HepG2 (cell line): ENCODE data around the gene NTN4. TPM values are rescaled to one million over a fixed set of nuclear protein-coding genes. Genes with fewer than 3 reads are reported as not detected.
A peak's percentile ranks its signal among the peaks of the same experiment; 100 is the strongest.

Experiments
- ATAC-seq: fragments of 200-7000 bp; cut with Tn5 transposase; 3 replicates; pipeline ENCODE4 v1.9.1; 2020; ENCODE audit warnings: mild to moderate bottlenecking, moderate library complexity
- BruUV-seq: library from RNA; stranded (reverse); fragments of 400-500 nt; replicated peaks from 2 replicates; lab custom pipeline; 2021; lab: Mats Ljungman, UMichigan
- CTCF ChIA-PET: fragments of 300-600 bp; formaldehyde crosslinking; extraction: SDS; loops from one replicate; lab custom pipeline; 2021; ENCODE audit warnings: low total read pairs, inconsistent platforms, low intra/inter-chr PET ratio; lab: Yijun Ruan, JAX
- POLR2A ChIA-PET: fragments of 350-600 bp; sonication (Branson Sonifier 250); formaldehyde crosslinking; loops from one replicate; lab custom pipeline; 2020; ENCODE audit warnings: antibody characterized with exemption, inconsistent platforms; lab: Yijun Ruan, JAX
- DNase-seq: peaks from one replicate; pipeline ENCODE4 v3.0.0-alpha.2; 2015; ENCODE audit warnings: low spot score
- FAIRE-seq: peaks from 3 replicates; lab custom pipeline; 2011; peaks lifted over from hg19 to GRCh38; lab: Jason Lieb, UNC
- H2AFZ ChIP-seq: one replicate; pipeline ENCODE4 v1.6.1; 2011; ENCODE audit warnings: low read length, inconsistent platforms
- H3K27ac ChIP-seq: fragments of 300-600 bp; 3 replicates; pipeline ENCODE4 v1.8.0; 2011; ENCODE audit warnings: mixed run types, mild to moderate bottlenecking, mixed read lengths, low read length, inconsistent platforms; ENCODE audit not compliant: insufficient read depth; ENCODE audit errors: extremely low read length
- H3K27me3 ChIP-seq, 2 experiments: fragments of 200-600 bp in 1 of 2; 2 replicates in 1 of 2; 3 replicates in 1 of 2; pipeline versions ENCODE4 v1.6.0 to v1.8.0; 2011; ENCODE audit warnings: low read length in 2 of 2, mild to moderate bottlenecking in 2 of 2, moderate library complexity in 2 of 2, inconsistent platforms in 1 of 2; ENCODE audit not compliant: insufficient read depth in 2 of 2, control insufficient read depth in 1 of 2
- H3K36me3 ChIP-seq, 2 experiments: fragments of 200-600 bp in 1 of 2; replicated peaks in 1 of 2; 2 replicates in 1 of 2; 3 replicates in 1 of 2; pipeline versions ENCODE4 v1.5.1 to v1.8.0; 2011; ENCODE audit warnings: low read length in 2 of 2, inconsistent platforms in 1 of 2; ENCODE audit not compliant: insufficient read depth in 2 of 2, control insufficient read depth in 1 of 2
- H3K4me1 ChIP-seq: 2 replicates; pipeline ENCODE4 v1.5.1; 2012; ENCODE audit warnings: low read length, inconsistent platforms; ENCODE audit not compliant: insufficient read depth
- H3K4me2 ChIP-seq: 2 replicates; pipeline ENCODE4 v1.6.0; 2011; ENCODE audit warnings: low read depth, low read length, inconsistent platforms
- H3K4me3 ChIP-seq, 3 experiments: fragments of 200-600 bp in 1 of 3; sonication (generic), shearing (Covaris generic) in 1 of 3; replicated peaks in 1 of 3; 2 replicates each; pipeline ENCODE4 v1.5.1; 2011 to 2016; ENCODE audit warnings: low read length in 3 of 3, inconsistent platforms in 2 of 3, low read depth in 2 of 3, mild to moderate bottlenecking in 2 of 3, control low read depth in 1 of 3, mixed read lengths in 1 of 3; ENCODE audit not compliant: insufficient read depth in 1 of 3
- H3K79me2 ChIP-seq: one replicate; pipeline ENCODE4 v1.6.1; 2011; ENCODE audit warnings: low read length, inconsistent platforms; ENCODE audit not compliant: insufficient read depth
- H3K9ac ChIP-seq: 2 replicates; pipeline ENCODE4 v1.6.0; 2011; ENCODE audit warnings: mild to moderate bottlenecking, low read depth, low read length, inconsistent platforms; ENCODE audit not compliant: insufficient read depth
- H3K9me3 ChIP-seq: 2 replicates; pipeline ENCODE4 v1.5.1; 2012; ENCODE audit warnings: mild to moderate bottlenecking, low read length
- H4K20me1 ChIP-seq: 2 replicates; pipeline ENCODE4 v1.6.0; 2011; ENCODE audit warnings: inconsistent platforms, mild to moderate bottlenecking, low read length, moderate library complexity; ENCODE audit not compliant: insufficient read depth
- HNRNPK ChIP-seq: fragments of 200-400 bp; formaldehyde crosslinking; IDR thresholded peaks from 2 replicates; pipeline ENCODE4 v1.6.1; 2018; ENCODE audit warnings: low read length, low read depth, moderate library complexity, mild to moderate bottlenecking; ENCODE audit not compliant: poor library complexity, severe bottlenecking
- RFX5 ChIP-seq: IDR thresholded peaks from 2 replicates; pipeline ENCODE4 v1.6.1; 2011; ENCODE audit warnings: low read depth, low read length, improper control_type of control experiment
- ZNF710 ChIP-seq: sonication (generic); formaldehyde crosslinking; IDR thresholded peaks from 2 replicates; pipeline ENCODE4 v1.5.0; 2020; ENCODE audit warnings: mild to moderate bottlenecking, missing genetic modification reagents, borderline replicate concordance
- WGBS: methylation state at CpG from one replicate; pipeline ENCODE4 v1.1.6; 2017; ENCODE audit warnings: low lambda C conversion rate; 5-methylcytosine and 5-hydroxymethylcytosine counted together
- in situ Hi-C: cut with HindIII; loops from 2 replicates; pipeline ENCODE4 v1.10.0; 2017; ENCODE audit warnings: low pct_unique_long_range_greater_than_20kb; ENCODE audit not compliant: extremely low pct_ligation_motif_present
- intact Hi-C: fragments of 100-400 bp; cut with micrococcal nuclease; formaldehyde crosslinking; loops from one replicate; pipeline ENCODE4 v1.10.0; 2022; ENCODE audit not compliant: unreplicated experiment
- polyA plus RNA-seq, 8 experiments: library from polyadenylated mRNA; depleted of rRNA in 3 of 8; stranded (reverse) in 7 of 8; unstranded in 1 of 8; fragments of >200 nt; fragmentation: Illumina TruSeq in 4 of 8; extraction: Trizol in 4 of 8; gene quantifications; 2 replicates each; pipeline versions ENCODE4 v1.2.1 to v1.2.3, GENCODE V29; 2011 to 2016; ENCODE audit warnings: low read depth in 4 of 8, missing spikeins in 1 of 8, mixed read lengths in 1 of 8; ENCODE audit not compliant: insufficient read depth in 1 of 8
- total RNA-seq, 5 experiments: library from RNA; depleted of rRNA; stranded (reverse); fragments of >200 nt; fragmentation: Illumina TruSeq; extraction: Trizol; gene quantifications; 2 replicates each; pipeline ENCODE4 v1.2.3, GENCODE V29; 2016; ENCODE audit warnings: low read depth in 1 of 5

NTN4 gene
- total and polyA plus RNA-seq, 2 of the 13 experiments (the other 11 are each of a cell fraction or from before 2014, with no cell fraction given), result 7.8 to 11.5 TPM

DNA sequence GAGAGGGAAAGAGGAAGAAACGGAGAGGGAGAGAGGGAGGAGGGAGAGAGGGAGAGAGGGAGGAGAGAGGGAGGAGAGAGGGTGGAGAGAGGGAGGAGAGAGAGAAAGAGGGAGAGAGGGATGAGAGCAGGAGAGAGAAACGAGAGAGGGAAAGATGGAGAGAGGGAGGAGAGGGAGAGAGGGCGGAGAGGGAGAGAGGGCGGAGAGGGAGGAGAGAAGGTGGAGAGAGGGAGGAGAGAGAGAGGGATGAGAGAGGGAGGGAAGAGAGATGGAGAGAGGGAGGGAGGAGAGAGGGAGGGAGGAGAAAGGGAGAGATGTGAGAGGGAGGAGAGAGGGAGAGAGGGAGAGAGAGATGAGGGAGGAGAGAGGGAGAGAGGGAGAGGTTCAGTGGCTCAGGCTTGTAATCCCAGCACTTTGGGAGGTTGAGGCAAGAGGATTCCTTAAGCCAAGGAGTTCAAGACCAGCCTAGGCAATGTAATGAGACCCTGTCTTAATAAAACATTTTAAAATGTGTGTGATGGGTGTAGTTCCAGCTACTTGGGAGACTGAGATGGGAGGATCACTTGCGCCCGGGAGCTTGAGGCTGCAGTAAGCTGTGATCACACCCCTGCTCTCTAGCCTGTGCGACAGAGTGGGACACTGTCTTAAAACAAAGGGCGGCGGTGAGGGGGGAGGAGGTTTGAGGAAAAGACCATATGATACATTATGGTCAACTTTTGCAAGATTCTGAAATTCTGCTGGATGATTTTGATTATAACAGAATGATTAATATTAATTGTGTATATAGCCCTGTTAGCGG is 46.9 kb upstream of the NTN4 start (continued):
- peak; percentile 42; the same call in 1 of the 2 replicates for TF ChIP-seq ZNF710 (CRISPR knock-in tag)

DNA sequence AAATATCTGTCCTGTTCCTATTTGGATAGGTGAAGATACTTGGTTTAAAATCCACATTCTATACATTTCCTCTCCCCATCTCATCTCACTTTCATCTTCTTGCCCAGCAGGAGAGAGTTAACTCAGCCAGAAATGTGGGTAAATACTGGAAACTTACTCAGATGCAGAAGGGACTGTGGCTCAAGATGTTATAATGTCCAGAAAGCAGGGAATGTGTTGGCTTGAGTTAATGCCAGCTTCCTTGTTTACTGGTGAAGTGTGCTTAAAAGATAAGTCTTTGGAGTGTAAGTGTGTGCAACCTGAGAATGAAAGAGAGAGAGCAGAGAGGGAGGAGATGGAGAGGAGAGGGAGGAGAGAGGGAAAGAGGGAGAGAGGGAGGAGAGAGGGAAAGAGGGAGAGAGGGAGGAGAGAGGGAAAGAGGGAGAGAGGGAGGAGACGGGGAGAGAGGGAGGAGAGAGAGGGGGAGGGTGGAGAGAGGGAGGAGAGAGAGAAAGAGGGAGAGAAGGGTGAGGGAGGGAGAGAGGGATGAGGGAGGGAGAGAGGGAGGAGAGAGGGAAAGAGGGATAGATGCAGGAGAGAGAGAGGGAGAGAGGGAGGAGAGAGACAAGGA is 46.2 kb upstream of the NTN4 start:
- no peak overlapping the region for H3K4me2 ChIP-seq
- H3K27me3 ChIP-seq, result peaks cover 0 to 5% of the 10 kb centered on the region in 2 experiments; a peak in 1 of 5 replicates
- H3K9ac ChIP-seq, result no peak overlapping the region
- ChIA-PET POLR2A (no interaction called here), CTCF (no interaction called here)
- in situ Hi-C loops, result no loop called here
- intact Hi-C loops, result no loop called here
- no TSS peak for BruUV-seq
- H3K4me1 ChIP-seq, result peaks cover 24% of the 10 kb centered on the region
- no peak for ATAC-seq
- H3K4me3 ChIP-seq, result no peak overlapping the region
- H2AFZ ChIP-seq, result no peak overlapping the region
- no peaks in the 10 kb centered on the region for H3K79me2 ChIP-seq
- no peak overlapping the region for H3K27ac ChIP-seq
- no peak for DNase-seq
- H3K9me3 ChIP-seq, result no peaks in the 10 kb centered on the region
- H4K20me1 ChIP-seq, result no peaks in the 10 kb centered on the region
- no peaks in the 10 kb centered on the region for H3K36me3 ChIP-seq
- 0% methylated on average over 1 of the region's 1 CpG for WGBS
- no peak for FAIRE-seq
- no peak for TF ChIP-seq RFX5
- TF ChIP-seq HNRNPK, result peak; percentile 77
